ENCODE data around the gene FAM8A1. TPM values are rescaled to one million over a fixed set of nuclear protein-coding genes. Genes with fewer than 3 reads are reported as not detected.
"Not testable (repeated sequence)": the region's sequence is repeated elsewhere in the genome, so short reads cannot be mapped to it uniquely, and the experiment has no call there.

Gene FAM8A1
- total and polyA plus RNA-seq, 7 experiments from 2014 or later = 5.9 to 26.1 (median 19.4) TPM

DNA sequence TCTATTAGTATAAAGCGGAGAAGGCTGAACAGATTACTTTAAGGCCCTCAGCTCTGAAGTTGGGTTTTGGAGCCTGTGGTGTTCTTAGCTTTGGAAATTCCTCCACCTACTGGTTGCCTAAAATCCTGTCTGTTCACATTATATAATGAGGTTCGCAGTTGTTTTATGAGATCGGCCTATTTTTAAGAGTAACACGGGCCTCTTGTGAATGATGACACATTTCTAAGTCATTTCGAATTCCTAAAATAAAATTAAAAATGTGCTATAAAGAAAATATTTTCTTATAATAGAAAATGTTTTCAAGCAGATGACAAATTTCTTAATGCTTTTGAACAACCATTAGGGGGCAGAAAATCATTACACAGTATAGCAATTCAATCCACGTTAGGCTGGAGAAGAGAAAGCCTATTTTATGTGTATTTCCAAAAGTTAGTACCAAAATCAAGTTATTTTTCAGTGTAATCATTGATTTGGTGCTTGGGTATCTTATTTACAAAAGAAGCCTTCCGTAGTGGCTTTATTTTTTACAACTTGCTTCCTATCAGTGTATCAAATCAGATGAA lies 15.8 kb upstream of the FAM8A1 start:
- Mint-ChIP-seq H3K36me3 (peaks cover 0 to 4% (median 0%) of the 10 kb centered on the region in 5 donors), H3K9me3 (no peaks in the 10 kb centered on the region), H3K4me3 (peak overlapping the region in 3 of 10 donors; percentile 1 to 46 (median 8)), H3K27me3 (peaks cover 0 to 17% (median 0%) of the 10 kb centered on the region in 5 donors), H3K27ac (peak overlapping the region in 7 of 9 donors; percentile 12 to 90 (median 47)), H3K4me1 (peaks cover 10 to 21% (median 12%) of the 10 kb centered on the region in 7 donors)
- CTCF ChIA-PET = interaction anchor here (0.5 to 3.9 kb wide), 17 partner anchors 10 to 430 kb away, joined by 3 to 40 read pairs (median 3); partner anchors contain the start of gene FAM8A1
- no peak overlapping the region for H3K27ac ChIP-seq (ENCODE audit: low read depth, low read length)
- H3K36me3 ChIP-seq (ENCODE audit: control insufficient read depth in 2 of 3, insufficient read depth in 3 of 3, low read length in 3 of 3) = no peaks in the 10 kb centered on the region
- POLR2A ChIA-PET = interaction anchor here (0.6 to 1.4 kb wide), 2 partner anchors 16 to 59 kb away, joined by 5 read pairs; partner anchors contain the start of gene FAM8A1
- H3K4me3 ChIP-seq (ENCODE audit: low read length) = no peak overlapping the region
- intact Hi-C loops (cut with micrococcal nuclease) = loop anchor here (1.0 to 10.0 kb wide), 14 partner anchors 16 to 1252 kb away; partner anchors contain the start of genes RBM24 (in 2 of the 2), FAM8A1 (in 1 of the 2), KDM1B (in 1 of the 2) and NHLRC1 (in 1 of the 2)
- DNase-seq (peak in 7 of 9 donors; percentile 36 to 67 (median 54)), ATAC-seq (peak; percentile 74)
- peaks cover 0 to 5% of the 10 kb centered on the region in 2 donors for H3K4me1 ChIP-seq (ENCODE audit: control insufficient read depth in 2 of 2, insufficient read depth in 2 of 2, low read length in 2 of 2)
- H3K27me3 ChIP-seq (ENCODE audit: control insufficient read depth in 2 of 2, insufficient read depth in 2 of 2, low read length in 2 of 2) = no peaks in the 10 kb centered on the region
- H3K9me3 ChIP-seq (ENCODE audit: control insufficient read depth in 2 of 3, low read length in 3 of 3) = no peaks in the 10 kb centered on the region

DNA sequence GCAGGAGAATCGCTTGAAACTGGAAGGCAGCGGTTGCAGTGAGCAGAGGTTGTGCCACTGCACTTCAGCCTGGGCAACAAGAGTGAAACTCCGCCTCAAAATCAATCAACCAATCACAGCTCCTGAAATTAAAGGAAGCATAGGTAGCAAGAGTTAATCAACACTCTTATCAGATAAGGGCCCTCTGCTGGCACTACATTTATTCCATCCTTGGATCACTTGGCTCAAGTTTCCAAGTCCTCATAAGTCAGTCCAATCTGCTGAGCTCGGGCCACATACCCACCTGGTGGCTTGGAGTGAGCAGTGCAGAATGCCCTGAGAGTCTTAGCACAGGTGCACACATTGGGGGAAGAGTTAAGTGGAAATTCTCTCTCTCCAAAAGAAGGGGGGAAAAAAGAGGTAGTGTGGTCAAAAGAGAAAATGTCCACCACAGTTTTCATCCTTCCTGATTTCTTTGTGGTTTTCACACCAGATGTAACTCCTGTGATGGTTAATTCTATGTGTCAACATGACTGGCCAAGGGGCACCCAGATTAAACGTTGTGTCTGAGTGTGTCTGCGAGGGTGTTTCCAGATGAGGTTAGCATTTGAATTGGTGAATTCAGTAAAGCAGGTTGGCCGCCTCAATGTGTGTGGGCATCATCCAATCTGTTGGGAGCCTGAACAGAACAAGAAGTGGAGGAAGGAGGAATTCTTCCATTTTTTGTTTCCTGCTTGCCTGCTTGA lies 14.2 kb upstream of the FAM8A1 start:
- H3K36me3 Mint-ChIP-seq = peaks cover 0 to 4% (median 0%) of the 10 kb centered on the region in 5 donors
- no peaks in the 10 kb centered on the region for H3K9me3 ChIP-seq (ENCODE audit: control insufficient read depth in 2 of 3, low read length in 3 of 3)
- no peaks in the 10 kb centered on the region for H3K36me3 ChIP-seq (ENCODE audit: control insufficient read depth in 2 of 3, insufficient read depth in 3 of 3, low read length in 3 of 3)
- ChIA-PET CTCF (interaction anchor here (1.1 to 3.9 kb wide), 4 partner anchors 10 to 218 kb away, joined by 3 to 40 read pairs (median 9); partner anchors contain the start of gene FAM8A1), POLR2A (interaction anchor here (1.4 kb wide), 1 partner anchor 14 kb away, joined by 5 read pairs; the partner anchor contains the start of gene FAM8A1)
- DNase-seq = peak in 1 of 9 donors; percentile 9
- H3K27ac ChIP-seq (ENCODE audit: low read depth, low read length) = no peak overlapping the region
- peak overlapping the region in 1 of 9 donors; percentile 44 for H3K27ac Mint-ChIP-seq
- no peak overlapping the region for H3K4me3 Mint-ChIP-seq
- H3K4me1 Mint-ChIP-seq = peaks cover 13 to 29% (median 22%) of the 10 kb centered on the region in 7 donors
- intact Hi-C loops (cut with micrococcal nuclease) = loop anchor here (2.0 to 10.0 kb wide), 3 partner anchors 799 to 1253 kb away; partner anchors contain the start of gene RNF144B (in 1 of the 2)
- no peak overlapping the region for H3K4me3 ChIP-seq (ENCODE audit: low read length)
- H3K4me1 ChIP-seq (ENCODE audit: control insufficient read depth in 2 of 2, insufficient read depth in 2 of 2, low read length in 2 of 2) = peaks cover 0 to 18% of the 10 kb centered on the region in 2 donors
- no peaks in the 10 kb centered on the region for H3K27me3 ChIP-seq (ENCODE audit: control insufficient read depth in 2 of 2, insufficient read depth in 2 of 2, low read length in 2 of 2)
- peaks cover 0 to 13% (median 0%) of the 10 kb centered on the region in 5 donors for H3K27me3 Mint-ChIP-seq
- peak; percentile 18 for ATAC-seq
- no peaks in the 10 kb centered on the region for H3K9me3 Mint-ChIP-seq

DNA sequence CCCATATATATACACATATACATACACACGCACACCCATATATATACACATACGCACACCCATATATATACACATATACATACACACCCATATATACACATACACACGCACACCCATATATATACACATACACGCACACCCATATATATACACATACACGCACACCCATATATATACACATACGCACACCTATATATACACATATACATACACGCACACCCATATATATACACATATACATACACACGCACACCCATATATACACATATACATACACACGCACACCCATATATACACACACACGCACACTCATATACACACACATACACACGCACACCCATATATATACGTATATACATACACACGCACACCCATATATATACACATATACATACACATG lies 13.5 kb upstream of the FAM8A1 start:
- H3K4me3 Mint-ChIP-seq; H3K9me3 Mint-ChIP-seq; H3K27me3 ChIP-seq (ENCODE audit: control insufficient read depth in 2 of 2, insufficient read depth in 2 of 2, low read length in 2 of 2); ATAC-seq; POLR2A ChIA-PET; H3K36me3 Mint-ChIP-seq; H3K9me3 ChIP-seq (ENCODE audit: control insufficient read depth in 2 of 3, low read length in 3 of 3); H3K27ac Mint-ChIP-seq; DNase-seq; H3K4me3 ChIP-seq (ENCODE audit: low read length); H3K36me3 ChIP-seq (ENCODE audit: control insufficient read depth in 2 of 3, insufficient read depth in 3 of 3, low read length in 3 of 3); H3K27me3 Mint-ChIP-seq; H3K27ac ChIP-seq (ENCODE audit: low read depth, low read length): not testable (repeated sequence)
- H3K4me1 Mint-ChIP-seq = peaks cover 11 to 34% (median 25%) of the 10 kb centered on the region in 7 donors
- intact Hi-C loops (cut with micrococcal nuclease) = loop anchor here (10.0 kb wide), 2 partner anchors 798 to 918 kb away; partner anchors contain the start of gene RNF144B (in 1 of the 2)
- CTCF ChIA-PET = interaction anchor here (3.2 to 3.9 kb wide), 2 partner anchors 14 to 217 kb away, joined by 14 to 40 read pairs; partner anchors contain the start of gene FAM8A1
- H3K4me1 ChIP-seq (ENCODE audit: control insufficient read depth in 2 of 2, insufficient read depth in 2 of 2, low read length in 2 of 2) = peaks cover 0 to 18% of the 10 kb centered on the region in 2 donors

DNA sequence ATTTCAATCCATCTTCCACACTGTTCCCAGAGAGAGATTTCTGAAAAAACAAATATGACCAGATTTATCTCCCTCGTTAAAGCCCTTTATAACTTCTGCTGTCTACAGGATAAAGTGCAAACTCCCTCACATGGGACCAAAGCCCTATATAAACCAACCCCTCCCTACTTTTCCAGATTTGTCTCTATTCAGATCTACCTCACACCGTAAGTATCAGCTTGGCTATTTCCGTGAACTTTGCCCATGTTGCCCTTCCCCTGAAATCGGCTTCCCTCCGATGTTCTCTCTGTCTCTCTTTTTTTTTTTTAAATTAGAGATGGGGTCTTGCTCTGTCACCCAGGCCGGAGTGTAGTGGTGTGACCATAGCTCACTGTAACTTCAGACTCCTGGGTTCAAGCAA lies 12.1 kb upstream of the FAM8A1 start:
- no peaks in the 10 kb centered on the region for H3K36me3 Mint-ChIP-seq
- POLR2A ChIA-PET = interaction anchor here (1.1 to 4.7 kb wide), 2 partner anchors 10 to 12 kb away, joined by 4 to 55 read pairs; partner anchors contain the start of gene FAM8A1
- ATAC-seq (no peak), DNase-seq (no peak)
- Histone ChIP-seq H3K4me1 (ENCODE audit: control insufficient read depth in 2 of 2, insufficient read depth in 2 of 2, low read length in 2 of 2) (peaks cover 0 to 18% of the 10 kb centered on the region in 2 donors), H3K4me3 (ENCODE audit: low read length) (no peak overlapping the region), H3K27me3 (ENCODE audit: control insufficient read depth in 2 of 2, insufficient read depth in 2 of 2, low read length in 2 of 2) (no peaks in the 10 kb centered on the region), H3K9me3 (ENCODE audit: control insufficient read depth in 2 of 3, low read length in 3 of 3) (no peaks in the 10 kb centered on the region), H3K36me3 (ENCODE audit: control insufficient read depth in 2 of 3, insufficient read depth in 3 of 3, low read length in 3 of 3) (no peaks in the 10 kb centered on the region), H3K27ac (ENCODE audit: low read depth, low read length) (no peak overlapping the region)
- intact Hi-C loops (cut with micrococcal nuclease) = loop anchor here (10.0 kb wide), 2 partner anchors 797 to 917 kb away; partner anchors contain the start of gene RNF144B (in 1 of the 2)
- H3K4me3 Mint-ChIP-seq = no peak overlapping the region
- H3K27me3 Mint-ChIP-seq = peaks cover 0 to 3% (median 0%) of the 10 kb centered on the region in 5 donors
- CTCF ChIA-PET = interaction anchor here (0.6 to 2.5 kb wide), 3 partner anchors 12 to 48 kb away, joined by 4 to 13 read pairs (median 6); partner anchors contain the start of gene FAM8A1
- peaks cover 11 to 36% (median 26%) of the 10 kb centered on the region in 7 donors for H3K4me1 Mint-ChIP-seq
- peaks cover 0 to 2% (median 0%) of the 10 kb centered on the region in 11 donors for H3K9me3 Mint-ChIP-seq
- peak overlapping the region in 1 of 9 donors; percentile 59 for H3K27ac Mint-ChIP-seq

DNA sequence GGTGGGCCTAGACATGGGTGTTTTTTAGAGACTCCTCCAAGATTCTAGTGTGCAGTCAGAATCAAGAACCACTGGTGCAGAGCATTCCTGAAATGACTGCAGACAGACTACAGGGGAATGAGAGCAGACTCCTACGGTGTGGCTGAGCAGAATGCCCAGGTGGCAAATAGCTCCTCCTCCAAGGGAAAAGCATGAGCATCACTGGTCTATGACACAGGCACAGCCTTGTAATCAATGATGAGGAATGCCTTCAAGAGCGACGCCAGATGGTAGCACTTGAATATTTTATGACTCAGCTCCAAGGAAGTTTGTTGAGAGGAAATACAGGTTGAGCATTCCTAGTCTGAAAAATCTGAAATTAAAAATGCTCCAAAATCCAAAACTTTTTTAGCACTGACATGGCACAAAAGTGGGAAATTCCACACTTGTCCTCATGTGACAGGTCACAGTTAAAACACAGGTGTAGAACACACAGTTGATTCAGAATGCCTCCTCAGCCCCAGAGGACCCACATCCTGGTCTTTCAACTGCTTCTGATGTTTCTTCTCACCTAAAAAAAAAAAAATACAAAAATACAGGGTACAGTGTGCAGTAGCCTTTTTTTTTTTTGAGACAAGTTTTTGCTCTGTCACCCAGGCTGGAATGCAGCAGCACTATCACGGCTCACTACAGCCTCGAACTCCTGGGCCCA lies 10.6 kb upstream of the FAM8A1 start:
- DNase-seq = peak in 7 of 9 donors; percentile 58 to 80 (median 74)
- intact Hi-C loops (cut with micrococcal nuclease) = loop anchor here (1.0 to 10.0 kb wide), 3 partner anchors 11 to 915 kb away; partner anchors contain the start of genes FAM8A1 (in 1 of the 2) and RNF144B (in 1 of the 2)
- Histone ChIP-seq H3K9me3 (ENCODE audit: control insufficient read depth in 2 of 3, low read length in 3 of 3) (no peaks in the 10 kb centered on the region), H3K4me3 (ENCODE audit: low read length) (no peak overlapping the region), H3K27me3 (ENCODE audit: control insufficient read depth in 2 of 2, insufficient read depth in 2 of 2, low read length in 2 of 2) (no peaks in the 10 kb centered on the region), H3K36me3 (ENCODE audit: control insufficient read depth in 2 of 3, insufficient read depth in 3 of 3, low read length in 3 of 3) (no peaks in the 10 kb centered on the region), H3K4me1 (ENCODE audit: control insufficient read depth in 2 of 2, insufficient read depth in 2 of 2, low read length in 2 of 2) (peaks cover 0 to 18% of the 10 kb centered on the region in 2 donors), H3K27ac (ENCODE audit: low read depth, low read length) (peak overlapping the region; percentile 3)
- peak overlapping the region in 8 of 9 donors; percentile 43 to 93 (median 82) for H3K27ac Mint-ChIP-seq
- no peaks in the 10 kb centered on the region for H3K36me3 Mint-ChIP-seq
- H3K4me3 Mint-ChIP-seq = peak overlapping the region in 8 of 10 donors; percentile 39 to 74 (median 52)
- ChIA-PET POLR2A (interaction anchor here (0.6 to 4.7 kb wide), 6 partner anchors 11 to 117 kb away, joined by 3 to 55 read pairs (median 3); partner anchors contain the start of genes FAM8A1 and NUP153), CTCF (interaction anchor here (2.5 kb wide), 1 partner anchor 11 kb away, joined by 13 read pairs; the partner anchor contains the start of gene FAM8A1)
- H3K9me3 Mint-ChIP-seq = peaks cover 0 to 2% (median 0%) of the 10 kb centered on the region in 11 donors
- no peaks in the 10 kb centered on the region for H3K27me3 Mint-ChIP-seq
- peaks cover 8 to 31% (median 21%) of the 10 kb centered on the region in 7 donors for H3K4me1 Mint-ChIP-seq
- peak; percentile 89 for ATAC-seq
